Neural crest cell (in vitro differentiated cells): ENCODE results near the gene PRAMEF1. TPM values are rescaled to one million over a fixed set of nuclear protein-coding genes. Genes with fewer than 3 reads are reported as not detected.
"Not testable (repeated sequence)": the region's sequence is repeated elsewhere in the genome, so short reads cannot be mapped to it uniquely, and the experiment has no call there.

Experiments
- DNase-seq: peaks from one replicate; pipeline ENCODE4 v3.0.0; 2021; ENCODE audit warnings: low read depth, mixed read lengths, low spot score
- H3K27ac Mint-ChIP-seq: one replicate; pipeline ENCODE4 v1.8.0; 2021; ENCODE audit warnings: mild to moderate bottlenecking, mixed read lengths; ENCODE audit not compliant: unreplicated experiment
- H3K27me3 Mint-ChIP-seq: 2 replicates; pipeline ENCODE4 v1.8.0; 2021; ENCODE audit warnings: low read depth, mild to moderate bottlenecking, mixed read lengths
- H3K36me3 Mint-ChIP-seq: 2 replicates; pipeline ENCODE4 v1.8.0; 2021; ENCODE audit warnings: low read depth, mild to moderate bottlenecking, mixed read lengths
- H3K4me1 Mint-ChIP-seq: 2 replicates; pipeline ENCODE4 v1.8.0; 2021; ENCODE audit warnings: mixed read lengths
- H3K4me3 Mint-ChIP-seq: one replicate; pipeline ENCODE4 v1.8.0; 2021; ENCODE audit warnings: mild to moderate bottlenecking, mixed read lengths
- H3K9me3 Mint-ChIP-seq: 2 replicates; pipeline ENCODE4 v1.8.0; 2021; ENCODE audit warnings: mixed read lengths
- CTCF ChIP-seq: fragments of 200-600 bp; sonication (generic); conservative IDR thresholded peaks from 2 replicates; pipeline ENCODE4 v1.5.0; 2021; ENCODE audit warnings: antibody characterized with exemption, mild to moderate bottlenecking
- total RNA-seq: library from RNA; stranded (reverse); gene quantifications from 2 replicates; pipeline ENCODE4 v1.2.1, GENCODE V29; 2021

PRAMEF1 gene
- total RNA-seq, 1 donor from 2014 or later: not detected

GRCh38 chr1:12781488-12781887, 9.7 kb upstream of the PRAMEF1 start:
- H3K4me1 Mint-ChIP-seq, H3K27me3 Mint-ChIP-seq, DNase-seq, H3K4me3 Mint-ChIP-seq, H3K27ac Mint-ChIP-seq, H3K36me3 Mint-ChIP-seq: not testable (repeated sequence)
- peaks cover 12% of the 10 kb centered on the region for H3K9me3 Mint-ChIP-seq
- peak; percentile 40 for TF ChIP-seq CTCF

GRCh38 chr1:12783783-12784182, 7.4 kb upstream of the PRAMEF1 start:
- H3K27me3 Mint-ChIP-seq, H3K4me1 Mint-ChIP-seq, DNase-seq, H3K4me3 Mint-ChIP-seq, H3K27ac Mint-ChIP-seq, H3K36me3 Mint-ChIP-seq: not testable (repeated sequence)
- TF ChIP-seq CTCF: peak; percentile 47
- H3K9me3 Mint-ChIP-seq: peaks cover 12% of the 10 kb centered on the region

- not testable (repeated sequence) for H3K27ac Mint-ChIP-seq, H3K4me1 Mint-ChIP-seq, H3K4me3 Mint-ChIP-seq, DNase-seq, H3K27me3 Mint-ChIP-seq, H3K36me3 Mint-ChIP-seq
- peaks cover 12% of the 10 kb centered on the region for H3K9me3 Mint-ChIP-seq
These were observed 6.5 kb upstream of the PRAMEF1 start for GRCh38 chr1:12784729-12785128.

GRCh38 chr1:12798911-12799310, 7.7 kb downstream of the PRAMEF1 start:
- Mint-ChIP-seq H3K4me1 (no peaks in the 10 kb centered on the region), H3K36me3 (no peaks in the 10 kb centered on the region), H3K4me3 (no peak overlapping the region), H3K27me3 (peaks cover 21% of the 10 kb centered on the region), H3K9me3 (peaks cover 6% of the 10 kb centered on the region), H3K27ac (no peak overlapping the region)
- DNase-seq: no peak
- no peak for TF ChIP-seq CTCF

GRCh38 chr1:12799730-12800129, 8.5 kb downstream of the PRAMEF1 start:
- H3K9me3 Mint-ChIP-seq: peaks cover 11% of the 10 kb centered on the region
- TF ChIP-seq CTCF: no peak

GRCh38 chr1:12809933-12810332, 18.7 kb downstream of the PRAMEF1 start:
- Mint-ChIP-seq H3K4me3 (no peak overlapping the region), H3K27ac (no peak overlapping the region), H3K27me3 (no peaks in the 10 kb centered on the region), H3K36me3 (peaks cover 2% of the 10 kb centered on the region), H3K9me3 (peaks cover 14% of the 10 kb centered on the region), H3K4me1 (no peaks in the 10 kb centered on the region)
- no peak for DNase-seq
- no peak for TF ChIP-seq CTCF

More at GRCh38 chr1:12799730-12800129, 8.5 kb downstream of the PRAMEF1 start:
- Mint-ChIP-seq H3K27ac (no peak overlapping the region), H3K27me3 (peaks cover 18% of the 10 kb centered on the region), H3K4me1 (no peaks in the 10 kb centered on the region), H3K36me3 (no peaks in the 10 kb centered on the region), H3K4me3 (no peak overlapping the region)
- no peak for DNase-seq
